GM21526 (cell line): ENCODE results near the gene MGLL.

Experiments
- ATAC-seq: cut with Tn5 transposase; IDR thresholded peaks from one replicate; pipeline ENCODE4 v1.9.1; 2021; ENCODE audit warnings: moderate library complexity; ENCODE audit not compliant: unreplicated experiment, low FRiP score

The MGLL gene

GRCh38 chr3:127822041-127822681 lies at the start of gene MGLL:
TSS of gene MGLL (minus strand) at chr3:127822515. CDS start at chr3:127822318, 197 bp downstream.
- ATAC-seq: peak; percentile 6

DNA sequence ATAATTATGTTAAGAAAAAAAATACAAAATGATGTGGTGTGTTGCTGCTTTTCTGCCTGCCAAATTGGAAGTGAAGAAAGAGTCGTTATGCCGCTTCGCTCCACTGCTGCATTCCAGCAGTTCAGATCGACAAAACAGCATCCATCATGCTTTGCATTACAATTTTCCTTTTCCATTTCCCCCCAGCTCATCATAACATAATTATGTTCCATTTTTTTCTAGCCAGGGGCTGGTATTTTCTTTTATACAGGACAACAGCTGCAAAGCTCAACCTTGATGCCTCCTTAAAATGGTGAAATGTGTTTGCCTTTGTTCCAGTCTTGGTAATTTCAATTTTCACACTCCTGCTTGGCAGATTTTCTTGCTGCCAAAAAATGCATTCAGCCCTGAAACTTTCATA lies 47.8 kb upstream of the MGLL start:
- ATAC-seq: no peak

GRCh38 chr3:127867986-127868385 lies 45.7 kb upstream of the MGLL start:
- no peak for ATAC-seq

- no peak for ATAC-seq
Measured at GRCh38 chr3:127867412-127867811, 45.1 kb upstream of the MGLL start.

GRCh38 chr3:127865941-127866340 lies 43.6 kb upstream of the MGLL start:
- no peak for ATAC-seq

GRCh38 chr3:127860211-127860696 lies 37.9 kb upstream of the MGLL start:
- no peak for ATAC-seq

GRCh38 chr3:127859730-127860129 lies 37.4 kb upstream of the MGLL start:
- ATAC-seq: no peak

DNA sequence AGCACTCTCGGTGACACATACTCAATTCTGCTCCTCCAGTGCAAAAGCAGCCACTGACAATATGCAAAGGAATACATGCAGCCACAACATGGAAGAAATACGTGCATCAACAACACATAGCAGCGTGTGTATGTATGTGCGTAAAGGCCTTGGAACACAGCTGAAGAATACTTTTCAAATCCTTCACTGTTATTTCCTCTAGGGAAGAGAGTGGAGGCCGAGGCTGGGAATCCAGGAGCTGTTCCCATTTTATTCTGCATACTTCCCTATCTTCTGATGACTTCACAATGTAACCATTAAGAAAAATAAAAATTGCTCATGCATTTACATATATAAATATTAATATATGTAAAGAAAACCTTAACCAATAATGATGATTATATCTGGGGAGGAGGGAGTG lies 36.6 kb upstream of the MGLL start:
- ATAC-seq: no peak

GRCh38 chr3:127858521-127858920 lies 36.2 kb upstream of the MGLL start:
- no peak for ATAC-seq

DNA sequence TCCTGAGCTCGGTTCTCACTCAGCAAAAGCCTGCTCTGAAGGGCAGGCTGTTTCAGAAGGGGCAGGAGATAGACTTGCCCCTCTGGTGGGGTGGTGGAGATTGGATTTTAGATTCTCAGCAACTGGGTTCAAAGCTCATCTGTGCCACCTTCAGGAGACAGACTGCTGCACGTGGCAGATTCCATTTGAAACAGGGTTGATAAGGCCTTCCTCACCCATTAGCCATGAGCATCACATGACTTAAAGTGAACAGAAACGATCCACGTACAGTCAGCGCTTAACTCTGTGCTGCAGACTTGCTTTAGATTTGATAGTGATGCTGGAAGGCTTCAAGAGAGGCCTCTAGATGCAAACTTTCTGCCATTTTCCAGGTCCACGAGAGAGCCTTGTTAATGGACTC lies 35.0 kb upstream of the MGLL start:
- no peak for ATAC-seq

DNA sequence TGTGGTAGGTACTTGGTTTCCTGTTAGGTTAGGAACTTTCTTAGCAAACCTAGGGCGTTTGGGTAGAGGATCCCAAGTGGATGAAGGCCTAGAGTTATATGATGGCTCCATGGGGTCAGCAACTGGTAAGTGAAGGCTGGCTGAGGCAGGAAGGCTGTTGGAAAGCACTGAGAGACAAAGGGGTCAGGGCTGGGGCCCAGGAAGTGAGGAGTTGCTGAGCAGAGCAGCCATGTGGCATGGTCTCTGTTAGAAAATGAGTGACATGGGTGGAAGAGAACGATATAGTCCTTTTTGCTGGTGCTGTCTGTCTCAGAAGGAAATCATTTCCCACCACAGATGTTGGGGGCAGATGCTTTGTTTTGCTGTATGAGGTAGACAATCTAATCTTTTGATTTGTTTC lies 34.5 kb upstream of the MGLL start:
- no peak for ATAC-seq

DNA sequence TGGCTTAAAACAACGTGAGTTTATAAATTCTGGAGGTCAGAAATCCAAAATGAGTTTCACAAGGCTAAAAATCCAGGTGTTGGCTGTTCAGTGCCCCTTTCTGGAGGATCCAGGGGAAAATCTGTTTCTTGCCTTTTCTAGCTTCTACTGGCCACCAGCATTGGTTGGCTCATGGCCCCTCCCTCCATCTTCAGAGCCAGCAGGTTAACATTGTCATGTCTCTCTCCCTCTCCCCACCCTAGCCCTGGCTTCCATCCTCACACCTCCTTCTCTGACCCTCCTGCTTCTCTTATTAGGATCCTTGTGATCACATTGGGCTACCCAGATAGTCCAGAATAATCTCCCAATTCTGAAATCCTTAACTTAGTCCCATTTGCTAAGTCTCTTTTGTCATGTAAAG lies 32.9 kb upstream of the MGLL start:
- no peak for ATAC-seq

GRCh38 chr3:127853681-127854080 lies 31.4 kb upstream of the MGLL start:
- no peak for ATAC-seq

DNA sequence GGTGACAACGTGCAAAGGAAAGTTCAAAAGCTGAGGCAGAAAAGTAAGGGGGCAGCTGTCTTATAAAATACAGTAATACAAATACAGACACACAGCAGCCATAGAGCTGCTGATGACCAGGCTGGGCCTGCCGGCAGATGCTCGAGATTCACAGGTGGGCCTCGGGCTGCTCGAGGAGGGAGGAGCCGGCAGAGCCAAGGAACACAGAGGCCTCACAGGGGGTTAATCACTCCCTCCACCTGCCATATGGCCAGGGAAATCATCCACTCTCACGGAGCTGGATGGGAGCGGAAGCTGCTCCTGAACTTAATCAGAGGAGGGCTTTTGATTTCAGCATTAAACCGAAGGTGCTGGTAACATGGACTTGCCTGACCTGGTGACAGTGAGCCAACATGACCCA lies 29.6 kb upstream of the MGLL start:
- ATAC-seq: no peak

GRCh38 chr3:127849368-127849767 lies 27.1 kb upstream of the MGLL start:
- no peak for ATAC-seq

DNA sequence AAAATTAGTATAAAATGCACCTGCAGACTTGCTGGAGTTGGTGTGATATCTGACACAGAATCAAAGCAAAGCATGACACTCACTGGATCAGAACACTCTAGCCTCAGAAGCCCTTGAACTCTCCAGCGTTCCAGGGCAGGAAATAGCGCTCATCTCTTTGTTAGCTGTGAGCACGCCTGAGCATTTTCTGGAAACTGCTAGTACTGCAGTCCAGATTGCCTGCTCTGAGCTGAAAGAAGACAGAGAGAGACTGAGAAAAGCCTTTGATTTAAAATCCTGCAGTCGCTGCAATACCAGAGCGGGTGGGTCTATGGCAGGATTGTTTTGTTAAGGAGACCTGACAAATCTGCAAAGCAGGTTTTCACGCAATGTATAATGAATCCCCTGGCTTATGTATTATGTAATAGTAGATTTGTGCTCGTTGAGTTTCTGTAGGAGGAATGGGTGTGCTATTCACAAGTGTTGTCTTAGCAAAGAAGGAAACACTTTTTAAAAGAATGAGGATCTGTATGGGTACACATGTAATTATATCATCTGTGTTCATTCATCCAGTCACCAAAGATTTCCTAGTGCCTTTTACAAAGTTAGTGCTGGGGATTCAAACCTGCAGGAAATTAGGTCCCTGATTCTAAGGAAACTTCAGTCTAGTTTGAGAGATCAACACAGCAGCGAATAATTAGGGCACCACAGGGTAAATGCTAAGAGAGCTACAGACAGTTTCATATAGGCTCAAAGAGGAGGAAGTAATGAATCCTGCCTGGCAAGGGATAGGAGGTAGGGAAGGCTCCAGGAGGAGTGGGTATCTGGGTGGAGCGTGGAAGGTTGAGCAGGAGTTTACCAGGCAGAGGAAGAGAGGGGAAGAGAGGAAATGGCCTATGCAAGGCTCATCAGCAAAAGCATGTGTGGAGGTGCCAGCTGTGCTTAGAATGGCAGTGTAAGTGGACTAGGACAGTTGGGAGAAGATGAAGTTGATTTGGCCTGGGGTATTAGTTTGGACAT lies 26.1 kb upstream of the MGLL start:
- no peak for ATAC-seq

GRCh38 chr3:127847236-127847720 lies 25.0 kb upstream of the MGLL start:
- no peak for ATAC-seq

DNA sequence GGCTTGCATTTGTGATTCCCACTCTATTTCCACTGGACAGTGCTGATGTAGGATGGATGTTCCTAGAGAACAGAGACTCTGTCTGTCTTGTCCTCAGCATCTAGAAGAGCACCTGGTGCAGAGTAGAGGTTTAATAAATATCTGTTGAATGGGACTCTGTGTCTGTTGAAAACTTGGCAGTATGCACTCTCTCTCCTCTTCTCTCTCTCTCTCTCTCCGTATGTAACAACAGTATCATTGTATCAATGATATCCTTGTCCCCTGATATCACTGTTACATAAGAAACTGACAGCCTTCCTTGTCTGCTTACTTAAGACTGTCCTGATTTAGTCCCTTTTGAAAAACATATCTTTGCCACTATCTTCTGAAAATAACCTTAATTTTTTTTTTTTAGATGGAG lies 24.3 kb upstream of the MGLL start:
- ATAC-seq: no peak

- no peak for ATAC-seq
Measured at GRCh38 chr3:127844326-127844942, 22.1 kb upstream of the MGLL start.

- ATAC-seq: no peak
Measured at GRCh38 chr3:127840671-127841070, 18.4 kb upstream of the MGLL start.

GRCh38 chr3:127839099-127839498 lies 16.8 kb upstream of the MGLL start:
- no peak for ATAC-seq
